IPS DF 6.9 (cell line): ENCODE results near the gene SLC16A10.
"Not testable (repeated sequence)": the region's sequence is repeated elsewhere in the genome, so short reads cannot be mapped to it uniquely, and the experiment has no call there.

ENCODE experiments used
- DNase-seq: peaks from one replicate; pipeline ENCODE4 v3.0.0-alpha.2; 2013; ENCODE audit warnings: low read depth, low spot score
- H3K27ac ChIP-seq: one replicate; pipeline ENCODE4 v1.5.1; 2013; ENCODE audit warnings: low read length, control low read depth
- H3K27me3 ChIP-seq: 2 replicates; pipeline ENCODE4 v1.6.1; 2013; ENCODE audit warnings: mild to moderate bottlenecking, low read length; ENCODE audit not compliant: control insufficient read depth, insufficient read depth
- H3K36me3 ChIP-seq: 2 replicates; pipeline ENCODE4 v1.6.1; 2013; ENCODE audit warnings: low read length; ENCODE audit not compliant: control insufficient read depth, insufficient read depth
- H3K4me1 ChIP-seq: 2 replicates; pipeline ENCODE4 v1.6.1; 2013; ENCODE audit warnings: low read length; ENCODE audit not compliant: control insufficient read depth, insufficient read depth
- H3K4me3 ChIP-seq: 2 replicates; pipeline ENCODE4 v1.5.1; 2013; ENCODE audit warnings: mild to moderate bottlenecking, low read length
- H3K9me3 ChIP-seq: 2 replicates; pipeline ENCODE4 v1.6.1; 2013; ENCODE audit warnings: low read length, inconsistent platforms; ENCODE audit not compliant: control insufficient read depth, insufficient read depth
- WGBS: extraction: QIAGEN DNeasy Blood & Tissue Kit; methylation state at CpG from one replicate; pipeline ENCODE4 v1.1.7; 2013; ENCODE audit warnings: mixed read lengths, missing lambda C conversion rate; ENCODE audit not compliant: insufficient read length, insufficient coverage; 5-methylcytosine and 5-hydroxymethylcytosine counted together

Gene SLC16A10

GRCh38 chr6:111239461-111239860 lies 152.2 kb downstream of the SLC16A10 start:
- Histone ChIP-seq H3K4me3 (no peak overlapping the region), H3K36me3 (no peaks in the 10 kb centered on the region), H3K9me3 (no peaks in the 10 kb centered on the region), H3K27ac (no peak overlapping the region), H3K4me1 (no peaks in the 10 kb centered on the region), H3K27me3 (no peaks in the 10 kb centered on the region)
- no peak for DNase-seq
- no CpG with 5 or more reads among the region's 4 CpGs for WGBS

- Histone ChIP-seq H3K27ac (no peak overlapping the region), H3K9me3 (no peaks in the 10 kb centered on the region), H3K4me3 (no peak overlapping the region), H3K27me3 (no peaks in the 10 kb centered on the region), H3K36me3 (no peaks in the 10 kb centered on the region), H3K4me1 (no peaks in the 10 kb centered on the region)
- no peak for DNase-seq
- no CpG with 5 or more reads among the region's 5 CpGs for WGBS
These were observed 155.1 kb downstream of the SLC16A10 start for GRCh38 chr6:111242452-111242851.

DNA sequence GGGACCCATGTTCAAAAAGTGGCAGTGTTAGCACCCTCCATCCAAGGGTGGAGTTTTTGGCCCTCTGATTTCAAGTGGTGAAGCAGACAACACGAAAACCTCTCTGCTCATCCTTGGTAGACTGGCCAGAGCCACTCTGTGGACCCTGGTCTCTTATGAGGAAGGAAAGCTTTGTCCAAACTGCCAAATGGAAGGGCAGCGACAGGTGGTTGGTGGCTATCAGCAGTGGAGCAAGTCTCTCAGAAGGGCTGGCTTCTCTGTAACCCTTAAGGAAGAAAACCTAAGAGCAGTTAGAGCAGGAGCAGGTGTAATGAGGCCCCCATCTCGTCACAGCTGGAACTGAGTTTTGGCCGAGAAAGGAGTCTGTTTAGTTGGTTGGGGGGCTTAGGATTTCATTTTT lies 155.8 kb downstream of the SLC16A10 start:
- no CpG with 5 or more reads among the region's 4 CpGs for WGBS
- no peaks in the 10 kb centered on the region for H3K4me1 ChIP-seq
- no peak for DNase-seq
- H3K9me3 ChIP-seq: no peaks in the 10 kb centered on the region
- H3K27me3 ChIP-seq: no peaks in the 10 kb centered on the region
- H3K4me3 ChIP-seq: no peak overlapping the region
- no peak overlapping the region for H3K27ac ChIP-seq
- no peaks in the 10 kb centered on the region for H3K36me3 ChIP-seq

GRCh38 chr6:111248789-111249188 lies 161.5 kb downstream of the SLC16A10 start:
- H3K27me3 ChIP-seq: no peaks in the 10 kb centered on the region
- H3K4me3 ChIP-seq: no peak overlapping the region
- no peak for DNase-seq
- H3K4me1 ChIP-seq: peaks cover 4% of the 10 kb centered on the region
- no peaks in the 10 kb centered on the region for H3K36me3 ChIP-seq
- no peaks in the 10 kb centered on the region for H3K9me3 ChIP-seq
- H3K27ac ChIP-seq: no peak overlapping the region

DNA sequence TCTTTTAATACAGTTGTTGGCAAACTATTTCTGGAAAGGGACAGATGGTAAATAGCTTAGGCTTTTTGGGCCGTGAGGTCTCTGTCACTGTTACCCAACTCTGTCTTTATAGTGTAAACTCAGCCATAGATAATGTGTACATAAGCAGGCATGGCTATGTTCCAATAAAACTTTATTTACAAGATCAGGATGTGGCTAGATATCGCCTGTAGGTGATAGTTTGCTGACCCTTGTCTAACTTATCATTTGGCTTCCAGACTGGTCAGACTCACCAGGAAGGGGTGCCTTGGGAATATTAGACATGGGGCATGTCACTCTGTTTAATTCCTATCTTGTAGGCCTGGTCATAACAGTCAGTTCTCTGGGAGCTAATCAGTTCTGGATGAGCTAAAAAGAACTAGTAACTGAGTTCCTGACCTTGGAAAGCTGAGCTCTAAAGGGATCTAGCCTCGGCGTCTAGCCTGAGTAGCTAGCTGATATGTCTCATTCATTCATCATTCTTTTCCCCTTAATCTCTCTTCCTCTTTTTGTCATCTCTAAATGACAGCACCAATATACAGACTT lies 163.6 kb downstream of the SLC16A10 start:
- no peak overlapping the region for H3K27ac ChIP-seq
- DNase-seq: no peak

DNA sequence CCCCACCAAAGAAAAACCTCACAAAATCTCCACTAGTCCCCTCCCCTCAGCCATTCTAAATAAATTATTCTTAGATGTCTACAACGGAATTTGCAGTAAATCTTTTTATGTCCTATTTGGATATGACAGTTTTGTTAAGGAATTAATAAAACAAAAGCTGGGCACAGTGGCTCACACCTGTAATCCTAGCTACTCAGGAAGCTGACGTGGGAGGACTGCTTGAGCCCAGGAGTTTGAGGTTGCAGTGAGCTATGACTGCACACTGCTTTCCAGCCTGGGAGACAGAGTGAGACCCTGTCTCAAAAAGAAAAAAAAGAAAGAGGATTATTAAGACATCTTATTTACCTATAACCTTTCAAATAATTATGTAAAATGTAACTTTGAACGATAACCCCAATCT lies 165.4 kb downstream of the SLC16A10 start:
- no peaks in the 10 kb centered on the region for H3K9me3 ChIP-seq
- H3K36me3 ChIP-seq: no peaks in the 10 kb centered on the region
- H3K4me1 ChIP-seq: peaks cover 4% of the 10 kb centered on the region
- H3K27ac ChIP-seq: no peak overlapping the region
- no peaks in the 10 kb centered on the region for H3K27me3 ChIP-seq
- H3K4me3 ChIP-seq: no peak overlapping the region
- no CpG with 5 or more reads among the region's 3 CpGs for WGBS
- no peak for DNase-seq

More for the DNA sequence above, 163.6 kb downstream of the SLC16A10 start:
- H3K9me3 ChIP-seq: no peaks in the 10 kb centered on the region
- H3K4me1 ChIP-seq: peaks cover 4% of the 10 kb centered on the region
- no peaks in the 10 kb centered on the region for H3K27me3 ChIP-seq
- WGBS: no CpG with 5 or more reads among the region's 4 CpGs
- no peak overlapping the region for H3K4me3 ChIP-seq
- no peaks in the 10 kb centered on the region for H3K36me3 ChIP-seq

- H3K27me3 ChIP-seq: no peaks in the 10 kb centered on the region
- H3K27ac ChIP-seq: no peak overlapping the region
- H3K4me1 ChIP-seq: peaks cover 4% of the 10 kb centered on the region
- no peaks in the 10 kb centered on the region for H3K9me3 ChIP-seq
- no peaks in the 10 kb centered on the region for H3K36me3 ChIP-seq
- no peak overlapping the region for H3K4me3 ChIP-seq
- peak; percentile 81 for DNase-seq
- WGBS: no CpG with 5 or more reads among the region's 9 CpGs
These were observed 166.9 kb downstream of the SLC16A10 start for GRCh38 chr6:111254004-111254778.

DNA sequence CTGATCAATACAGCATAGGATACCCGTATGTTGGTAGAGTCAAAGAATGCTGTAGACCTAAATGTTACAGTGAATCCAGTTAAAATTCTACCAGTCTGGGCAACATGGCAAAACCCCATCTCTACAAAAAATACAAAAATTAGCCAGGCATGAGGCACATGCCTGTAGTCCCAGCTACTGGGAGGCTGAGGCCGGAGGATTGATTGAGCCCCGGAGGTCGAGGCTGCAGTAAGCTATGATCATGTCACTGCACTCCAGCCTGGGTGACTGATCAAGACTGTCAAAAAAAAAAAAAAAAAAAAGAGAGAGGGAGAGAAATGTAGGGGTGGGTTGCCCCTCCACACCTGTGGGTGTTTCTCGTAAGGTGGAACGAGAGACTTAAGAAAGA lies 167.5 kb downstream of the SLC16A10 start:
- Histone ChIP-seq H3K4me1 (peaks cover 4% of the 10 kb centered on the region), H3K4me3 (no peak overlapping the region)

GRCh38 chr6:111255838-111256237 lies 168.5 kb downstream of the SLC16A10 start:
- not testable (repeated sequence) for H3K27me3 ChIP-seq, DNase-seq, H3K9me3 ChIP-seq, H3K36me3 ChIP-seq, H3K4me3 ChIP-seq, H3K4me1 ChIP-seq, H3K27ac ChIP-seq
- no CpG with 5 or more reads among the region's 2 CpGs for WGBS

More for the DNA sequence above, 167.5 kb downstream of the SLC16A10 start:
- DNase-seq: no peak
- Histone ChIP-seq H3K9me3 (no peaks in the 10 kb centered on the region), H3K27ac (no peak overlapping the region), H3K36me3 (no peaks in the 10 kb centered on the region), H3K27me3 (no peaks in the 10 kb centered on the region)
- no CpG with 5 or more reads among the region's 6 CpGs for WGBS

DNA sequence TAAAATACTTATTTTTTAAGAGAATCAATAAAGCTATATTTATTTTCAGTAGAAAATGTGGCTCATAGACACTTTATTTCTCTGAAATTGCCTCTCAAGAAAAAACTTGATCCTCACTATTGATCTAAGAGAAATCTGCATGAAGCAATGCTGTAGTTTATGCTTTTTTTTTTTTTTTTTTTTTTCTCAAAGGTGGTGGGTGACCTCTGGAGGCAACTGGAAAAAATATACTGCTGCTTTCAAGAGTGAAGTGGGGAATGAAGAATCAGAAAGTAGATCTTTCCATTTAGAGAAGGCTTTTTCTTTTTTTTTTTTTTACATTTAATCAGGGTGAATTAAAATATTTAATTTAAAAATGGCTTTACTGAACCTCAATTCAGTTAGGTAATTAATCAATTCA lies 169.3 kb downstream of the SLC16A10 start:
- no peaks in the 10 kb centered on the region for H3K9me3 ChIP-seq
- no peak overlapping the region for H3K27ac ChIP-seq
- H3K27me3 ChIP-seq: no peaks in the 10 kb centered on the region
- H3K4me3 ChIP-seq: no peak overlapping the region
- DNase-seq: no peak
- peaks cover 5% of the 10 kb centered on the region for H3K4me1 ChIP-seq
- no peaks in the 10 kb centered on the region for H3K36me3 ChIP-seq

- DNase-seq: no peak
- Histone ChIP-seq H3K27me3 (no peaks in the 10 kb centered on the region), H3K9me3 (no peaks in the 10 kb centered on the region), H3K36me3 (no peaks in the 10 kb centered on the region), H3K27ac (no peak overlapping the region), H3K4me3 (no peak overlapping the region), H3K4me1 (peaks cover 1% of the 10 kb centered on the region; the same call in 1 of the 2 replicates)
- no CpG with 5 or more reads among the region's 13 CpGs for WGBS
These were observed 170.7 kb downstream of the SLC16A10 start for GRCh38 chr6:111258010-111258409.
